GM12801 (cell line): Measurements from ENCODE around the gene CNTFR.

ENCODE experiments used
- CTCF ChIP-seq: IDR thresholded peaks from one replicate; pipeline ENCODE4 v1.5.1; 2011; ENCODE audit warnings: control low read depth; ENCODE audit not compliant: insufficient read length; ENCODE audit errors: extremely low read depth

Gene CNTFR

GRCh38 chr9:34590381-34591247 is 1.1 kb upstream of the CNTFR start:
- no peak for TF ChIP-seq CTCF

DNA sequence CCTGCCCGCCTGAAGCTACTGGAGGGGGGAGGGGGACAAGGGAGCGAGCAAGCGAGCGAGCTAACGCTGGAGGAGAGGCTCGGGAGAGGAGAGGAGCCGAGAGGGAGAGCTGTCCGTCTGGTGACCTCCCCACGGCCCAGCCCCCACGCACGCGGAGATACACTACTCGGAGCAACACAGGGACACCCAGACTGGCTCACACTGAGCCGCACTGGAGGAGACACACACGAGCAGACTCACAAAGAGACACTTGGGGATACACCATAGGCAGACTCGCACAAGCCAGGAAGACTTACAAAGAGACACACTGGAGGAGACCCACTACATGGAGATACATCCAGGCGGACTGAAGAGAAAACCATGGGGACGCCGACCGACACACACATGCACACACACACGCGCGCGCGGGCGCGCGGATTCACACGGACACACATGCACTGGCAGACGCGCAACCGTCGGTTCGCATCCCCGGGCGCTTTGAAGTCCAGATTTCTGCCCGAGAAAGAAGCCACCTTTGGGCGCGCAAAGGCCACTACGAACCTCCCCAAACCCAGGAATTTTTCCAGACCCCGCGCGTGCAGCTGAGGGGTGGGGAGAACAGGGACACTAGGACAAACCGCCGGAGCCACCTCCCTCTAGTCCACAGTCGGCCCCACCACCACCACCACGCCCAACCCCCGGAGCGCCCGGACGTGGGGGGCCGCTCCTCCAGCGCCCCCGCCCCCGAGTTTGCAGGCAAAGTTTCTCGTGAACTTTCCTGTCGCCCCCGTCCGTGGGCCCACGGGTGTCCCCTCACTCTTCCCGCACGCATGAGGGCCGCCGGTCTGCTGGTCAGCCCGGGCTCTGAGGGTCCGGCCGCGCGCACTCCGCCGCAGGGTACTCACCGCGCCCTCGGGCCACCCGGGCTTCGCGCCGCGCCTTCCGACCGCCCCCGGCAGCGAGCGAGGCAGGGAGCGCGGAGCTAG is 571 bp downstream of the CNTFR start:
- no peak for TF ChIP-seq CTCF

- TF ChIP-seq CTCF = no peak
These were observed 2.3 kb downstream of the CNTFR start for GRCh38 chr9:34587271-34587670.

GRCh38 chr9:34585946-34586669 is 3.4 kb downstream of the CNTFR start:
- TF ChIP-seq CTCF = no peak

DNA sequence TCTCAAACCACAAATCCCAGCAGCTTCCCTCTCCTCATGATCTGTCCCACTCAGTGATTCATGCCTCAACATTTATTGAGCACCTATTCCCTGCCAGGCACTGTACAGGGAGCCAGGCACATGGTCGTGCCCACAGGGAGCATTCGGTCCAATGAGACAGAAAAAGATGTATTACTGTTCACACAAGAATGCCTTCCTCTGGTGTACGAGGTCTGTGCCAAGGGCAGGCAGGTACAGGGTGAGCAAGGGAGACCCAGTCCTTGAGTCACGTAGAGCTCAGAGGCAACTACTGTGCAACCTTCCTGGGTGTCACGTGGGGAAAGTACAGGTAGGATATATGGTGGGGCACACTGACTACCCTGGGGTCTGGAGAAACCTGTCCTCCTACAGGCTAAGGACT is 4.6 kb downstream of the CNTFR start:
- TF ChIP-seq CTCF = no peak

DNA sequence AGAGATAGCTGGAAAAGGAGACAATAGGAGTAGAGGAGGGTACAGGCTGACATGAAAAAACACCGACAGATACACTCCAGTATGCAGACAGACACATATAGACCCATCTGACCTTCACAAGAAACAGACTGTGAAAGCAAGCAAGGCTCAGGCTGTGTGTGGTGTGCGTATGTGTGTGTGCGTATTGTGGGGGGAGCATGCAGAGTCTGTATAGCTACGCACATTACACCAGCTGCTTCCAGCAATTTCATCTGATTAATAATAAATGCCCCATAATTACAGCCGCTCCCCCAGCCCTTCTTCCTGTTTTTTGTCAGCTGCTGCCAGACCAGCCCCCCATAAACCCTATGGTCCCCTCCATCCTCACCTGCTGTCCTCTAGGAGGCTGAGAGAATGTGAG is 6.7 kb downstream of the CNTFR start:
- no peak for TF ChIP-seq CTCF

GRCh38 chr9:34581318-34581717 is 8.2 kb downstream of the CNTFR start:
- no peak for TF ChIP-seq CTCF
